Posterior cingulate gyrus (tissue), 11 donors: ENCODE results near the gene DACT3.

ENCODE experiments used
- DNase-seq, 10 donors: peaks; one replicate each; pipeline versions ENCODE4 v3.0.0 to v3.0.0-alpha.2; 2020 to 2021; ENCODE audit warnings: mixed read lengths in 3 of 10
- intact Hi-C: fragments of 100-400 bp; cut with DNase I; formaldehyde crosslinking; loops from one replicate; pipeline ENCODE4 v1.15.1; 2023

Gene DACT3

GRCh38 chr19:46674416-46675178 is 13.6 kb upstream of the DACT3 start:
- no peak for DNase-seq

GRCh38 chr19:46670813-46671212 is 9.8 kb upstream of the DACT3 start:
- DNase-seq, result no peak
- intact Hi-C loops, result no loop called here

More at GRCh38 chr19:46674416-46675178, 13.6 kb upstream of the DACT3 start:
- intact Hi-C loops, result no loop called here

GRCh38 chr19:46668662-46669061 is 7.7 kb upstream of the DACT3 start:
- intact Hi-C loops, result loop anchor here (5.0 to 10.0 kb wide), 2 partner anchors 41 to 134 kb away; partner anchors contain the start of gene PTGIR
- DNase-seq, result peak in 1 of 10 donors; percentile 68

GRCh38 chr19:46665072-46665471 is 4.1 kb upstream of the DACT3 start:
- intact Hi-C loops, result loop anchor here (5.0 to 10.0 kb wide), 2 partner anchors 38 to 130 kb away; partner anchors contain the start of gene PTGIR
- no peak for DNase-seq

- peak; percentile 84 to 99 (median 90) for DNase-seq
- intact Hi-C loops, result loop anchor here (1.0 to 10.0 kb wide), 2 partner anchors 48 to 127 kb away; no protein-coding TSS in a partner anchor
Measured at GRCh38 chr19:46661735-46662592, 982 bp upstream of the DACT3 start.

GRCh38 chr19:46660551-46661019 is 397 bp downstream of the DACT3 start:
- intact Hi-C loops, result loop anchor here (10.0 kb wide), 1 partner anchor 126 kb away; no protein-coding TSS in a partner anchor
- DNase-seq, result peak in 5 of 10 donors; percentile 42 to 88 (median 77)

GRCh38 chr19:46660008-46660517 is 919 bp downstream of the DACT3 start:
- intact Hi-C loops, result loop anchor here (10.0 kb wide), 1 partner anchor 125 kb away; no protein-coding TSS in a partner anchor
- peak in 5 of 10 donors; percentile 24 to 85 (median 37) for DNase-seq

- peak in 7 of 10 donors; percentile 44 to 90 (median 60) for DNase-seq
- intact Hi-C loops, result loop anchor here (10.0 kb wide), 1 partner anchor 125 kb away; no protein-coding TSS in a partner anchor
Measured at GRCh38 chr19:46659151-46660007, 1.6 kb downstream of the DACT3 start.

- peak in 1 of 10 donors; percentile 33 for DNase-seq
- intact Hi-C loops, result no loop called here
Measured at GRCh38 chr19:46656541-46656940, 4.4 kb downstream of the DACT3 start.

- intact Hi-C loops, result no loop called here
- peak; percentile 52 to 96 (median 76) for DNase-seq
Measured at GRCh38 chr19:46654621-46655152, 6.3 kb downstream of the DACT3 start.

GRCh38 chr19:46650445-46650844 is 10.5 kb downstream of the DACT3 start:
- no peak for DNase-seq
- intact Hi-C loops, result no loop called here

- DNase-seq, result peak in 1 of 10 donors; percentile 59
- intact Hi-C loops, result no loop called here
Measured at GRCh38 chr19:46648961-46649960, 11.7 kb downstream of the DACT3 start.

GRCh38 chr19:46648060-46648960 is 12.7 kb downstream of the DACT3 start:
- intact Hi-C loops, result no loop called here
- DNase-seq, result peak in 1 of 10 donors; percentile 40

GRCh38 chr19:46646402-46646801 is 14.6 kb downstream of the DACT3 start:
- intact Hi-C loops, result no loop called here
- no peak for DNase-seq

GRCh38 chr19:46644720-46645119 is 16.3 kb downstream of the DACT3 start:
- intact Hi-C loops, result no loop called here
- DNase-seq, result no peak

GRCh38 chr19:46640656-46641055 is 20.3 kb downstream of the DACT3 start:
- intact Hi-C loops, result no loop called here
- no peak for DNase-seq
